Measurements from ENCODE around the gene ETF1.
A peak's percentile ranks its signal among the peaks of the same experiment; 100 is the strongest.

The ETF1 gene

DNA sequence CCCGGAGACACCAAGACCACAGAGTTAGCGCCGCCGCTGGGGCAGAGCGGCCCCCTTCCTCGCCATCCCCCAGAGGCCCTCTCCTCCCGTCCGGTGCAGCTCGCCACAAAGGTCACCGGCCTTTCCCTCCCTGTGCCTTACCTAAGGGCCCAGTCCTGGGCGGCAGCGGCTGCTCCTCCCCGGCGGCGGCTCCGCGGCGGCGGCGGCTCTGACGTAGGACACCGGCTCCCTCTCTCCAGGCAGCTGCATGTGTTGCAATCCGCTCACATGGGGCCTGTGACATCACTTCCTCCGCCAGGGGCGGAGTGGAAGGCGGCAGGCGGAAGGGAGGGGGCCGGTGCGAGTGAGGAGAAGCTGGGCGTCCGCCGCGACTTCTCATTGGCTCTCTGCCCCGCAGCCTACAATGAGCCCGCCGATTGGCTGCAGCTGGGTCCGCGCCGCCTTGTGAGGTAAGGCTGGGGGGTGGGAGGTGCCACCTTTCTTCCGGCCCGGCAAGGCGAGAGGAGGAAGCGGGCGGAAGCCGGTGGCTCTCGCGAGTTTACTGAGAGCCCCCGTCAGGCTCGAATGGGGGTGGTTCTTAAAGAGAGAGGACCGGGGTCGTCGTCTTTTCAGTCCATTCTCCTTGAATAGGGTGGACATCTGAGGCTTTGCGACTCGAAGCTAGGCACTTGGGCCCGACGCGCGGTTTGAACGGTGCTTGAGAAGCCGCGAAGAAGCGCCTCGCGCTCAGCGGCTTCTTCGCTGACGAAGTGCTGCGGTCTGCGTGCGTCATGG, at the start of gene ETF1:
ETF1 (minus strand) TSS at position 281 of the 774 bp plus-strand sequence. CDS start 318 bp downstream, outside the sequence.
- peak; percentile 98 to 100 for DNase-seq

DNA sequence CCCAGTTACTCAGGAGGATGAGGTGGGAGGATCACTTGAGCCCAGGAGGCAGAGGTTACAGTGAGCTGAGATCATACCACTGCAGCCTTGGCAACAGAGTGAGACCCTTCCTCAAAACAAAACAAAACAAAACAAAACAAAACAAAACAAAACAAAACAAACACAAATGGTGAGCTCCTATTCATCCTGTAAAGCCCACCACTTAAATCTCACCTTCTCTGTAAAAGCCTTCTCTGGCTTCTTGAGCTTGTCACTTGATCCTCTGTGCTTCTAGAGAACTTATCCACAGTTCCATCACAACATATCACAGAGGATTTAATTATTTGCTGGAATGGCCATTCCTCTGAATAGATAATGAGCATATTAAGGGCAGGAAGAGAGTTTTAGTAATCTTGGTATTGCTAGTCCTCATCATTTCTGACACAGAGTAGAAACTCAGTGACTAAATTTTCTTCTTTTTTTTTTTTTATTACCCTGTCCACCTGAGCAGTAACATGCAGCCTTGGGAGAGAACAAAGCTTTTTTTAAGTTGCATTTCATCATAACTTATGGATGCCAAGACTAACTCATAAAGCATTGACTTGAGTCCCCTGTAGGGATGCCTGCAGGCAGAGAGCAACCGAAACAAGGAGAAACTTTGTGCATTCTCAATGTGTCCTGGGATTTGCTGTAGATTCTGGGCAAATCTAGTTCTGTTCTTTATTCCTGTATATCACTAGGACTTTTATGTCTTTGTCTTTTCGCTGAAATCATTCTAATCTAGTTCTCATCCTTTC, 45.2 kb upstream of the ETF1 start:
- no peak for DNase-seq

DNA sequence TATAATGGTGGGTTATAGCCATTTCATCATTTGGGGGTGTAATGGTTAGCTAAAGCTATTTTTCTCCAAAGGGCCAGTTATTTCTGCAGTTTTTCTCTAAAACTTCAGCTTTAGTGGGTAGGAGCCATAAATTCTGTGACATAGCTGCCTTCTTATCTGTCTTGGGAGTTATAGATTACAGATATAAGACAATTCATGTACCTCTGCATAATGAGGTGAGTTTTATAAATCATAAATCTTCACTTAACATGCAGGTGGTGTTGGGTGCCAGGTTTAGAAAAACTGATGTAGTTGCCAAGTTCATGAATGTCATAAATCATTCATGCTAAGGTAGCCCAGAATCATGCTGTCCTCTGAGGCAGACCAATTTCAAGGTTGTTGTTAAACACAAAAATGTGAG, 42.1 kb upstream of the ETF1 start:
- no peak for DNase-seq

GRCh38 chr5:138583984-138584637, 41.1 kb upstream of the ETF1 start:
- DNase-seq = no peak

DNA sequence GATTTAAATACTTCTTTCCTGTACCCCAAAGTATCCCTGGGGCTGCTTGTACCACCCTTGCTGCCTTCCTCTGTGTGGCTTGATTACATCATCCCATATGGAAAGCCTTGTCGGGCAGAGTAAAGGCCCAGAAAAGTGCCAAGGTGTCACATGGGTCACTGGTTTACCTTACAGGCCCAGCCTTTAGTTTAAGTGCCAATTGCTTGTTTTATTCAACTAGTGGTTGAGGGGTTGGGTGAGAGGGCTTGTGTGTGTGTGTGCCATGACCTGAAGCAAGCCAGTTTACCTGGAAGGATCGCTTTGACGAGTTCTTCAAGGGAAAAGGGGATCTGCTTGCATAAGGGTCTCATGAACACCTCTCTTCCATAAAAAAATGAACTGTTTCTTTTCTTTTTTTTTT, 39.9 kb upstream of the ETF1 start:
- DNase-seq = no peak

- no peak for DNase-seq
Observed at GRCh38 chr5:138580777-138581176, 37.7 kb upstream of the ETF1 start.

GRCh38 chr5:138580001-138580400, 37.0 kb upstream of the ETF1 start:
- no peak for DNase-seq

GRCh38 chr5:138579517-138579863, 36.5 kb upstream of the ETF1 start:
- DNase-seq = no peak

- DNase-seq = no peak
Observed at GRCh38 chr5:138577452-138577851, 34.4 kb upstream of the ETF1 start.

DNA sequence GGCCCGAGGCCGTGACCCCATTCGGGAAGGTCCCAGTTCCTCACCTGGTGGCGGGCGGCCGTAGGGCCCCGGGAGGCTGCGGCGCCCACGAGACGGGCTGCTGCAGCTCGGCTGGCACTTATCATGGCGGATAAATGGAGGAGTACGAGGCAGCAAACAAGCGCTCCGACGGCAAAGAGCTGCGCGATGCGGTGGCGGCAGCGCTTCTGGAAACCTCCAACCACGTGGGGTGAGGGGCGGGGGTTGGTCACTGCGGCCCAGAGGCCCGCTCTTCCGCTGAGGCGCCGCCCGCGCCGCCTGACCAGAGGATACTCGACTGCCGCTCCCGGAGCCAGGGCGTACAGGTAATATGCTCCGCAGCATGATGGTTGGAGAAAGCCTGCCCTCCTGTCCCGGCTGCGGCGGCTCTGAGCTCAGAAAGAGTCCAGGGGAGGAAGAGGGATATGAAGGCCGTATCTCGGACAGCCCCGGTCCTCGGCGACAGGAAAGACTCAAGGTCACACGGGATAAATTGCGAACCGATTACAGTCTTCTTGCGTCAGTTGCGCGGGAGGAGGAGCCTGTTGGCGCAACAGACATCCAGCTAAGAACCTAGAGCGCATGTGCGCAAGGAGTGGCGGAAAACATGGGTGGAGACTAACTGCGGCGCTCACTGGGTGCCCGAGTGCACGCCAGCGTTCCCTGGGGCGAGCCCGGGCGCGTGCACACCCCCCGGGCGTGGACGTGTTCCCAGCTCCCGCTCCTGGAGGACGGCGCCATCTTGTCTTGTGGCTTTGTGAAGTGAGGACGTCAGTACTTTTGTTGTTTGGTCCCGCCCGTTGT, 32.4 kb upstream of the ETF1 start, which contains the start of gene HSPA9:
HSPA9 (minus strand) TSS at position 208 of the 822 bp plus-strand sequence; CDS start at position 125, 83 bp downstream.
- peak; percentile 90 to 98 for DNase-seq

DNA sequence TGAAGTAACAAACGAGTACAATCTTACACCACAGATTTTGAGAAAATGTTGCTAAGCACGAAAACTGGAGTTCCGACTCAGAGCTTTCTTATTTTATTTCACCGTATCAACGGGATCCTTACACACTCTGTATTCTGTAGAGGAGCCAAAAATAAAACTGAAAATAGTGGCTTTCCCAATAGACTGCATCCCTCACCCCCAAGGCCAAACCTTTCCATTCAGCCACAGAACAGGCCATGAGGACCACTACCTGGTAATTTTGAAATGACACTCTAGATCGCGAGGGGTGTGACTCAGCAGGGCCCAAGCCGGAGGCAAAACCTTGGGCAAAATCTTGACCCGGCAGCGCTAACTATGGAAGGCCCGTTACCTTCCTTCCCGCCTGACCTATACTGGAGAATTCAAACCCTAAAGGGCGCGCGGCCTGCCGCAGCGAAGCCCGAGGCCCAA, 31.7 kb upstream of the ETF1 start:
- no peak for DNase-seq

DNA sequence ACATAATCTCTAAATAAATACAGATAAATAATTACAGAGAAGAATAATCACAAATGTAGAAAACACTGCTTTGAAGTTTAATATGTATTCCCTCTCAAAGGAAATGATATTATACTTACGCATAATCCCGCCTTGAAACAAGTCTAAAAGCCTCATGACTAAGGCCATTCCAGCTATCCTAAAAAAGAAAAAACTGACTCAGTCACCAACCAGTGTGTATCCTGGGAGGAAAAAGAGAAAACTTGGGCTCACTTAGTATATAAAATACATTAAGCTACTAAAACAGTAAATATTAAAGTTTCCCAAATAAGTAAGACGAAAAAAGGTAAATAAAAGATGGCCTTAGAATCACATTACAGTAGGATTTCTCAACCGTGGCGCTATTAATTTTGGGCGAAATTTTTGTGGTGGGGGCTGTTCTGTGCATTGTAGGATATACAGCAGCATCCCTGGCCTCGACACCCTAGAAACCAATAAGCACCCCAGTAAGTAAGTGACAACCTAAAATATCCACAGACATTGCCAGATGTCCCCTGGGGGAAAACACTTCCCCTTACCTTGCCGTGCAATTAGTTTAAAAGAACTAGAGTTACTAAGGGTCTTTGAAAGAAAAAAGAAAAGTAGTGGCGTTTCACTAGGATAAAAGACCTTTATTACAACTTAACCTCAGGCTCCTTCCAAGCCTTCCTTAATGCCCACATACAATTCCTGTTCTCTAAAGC, 31.1 kb upstream of the ETF1 start:
- DNase-seq = no peak

GRCh38 chr5:138573223-138573622, 30.2 kb upstream of the ETF1 start:
- no peak for DNase-seq

DNA sequence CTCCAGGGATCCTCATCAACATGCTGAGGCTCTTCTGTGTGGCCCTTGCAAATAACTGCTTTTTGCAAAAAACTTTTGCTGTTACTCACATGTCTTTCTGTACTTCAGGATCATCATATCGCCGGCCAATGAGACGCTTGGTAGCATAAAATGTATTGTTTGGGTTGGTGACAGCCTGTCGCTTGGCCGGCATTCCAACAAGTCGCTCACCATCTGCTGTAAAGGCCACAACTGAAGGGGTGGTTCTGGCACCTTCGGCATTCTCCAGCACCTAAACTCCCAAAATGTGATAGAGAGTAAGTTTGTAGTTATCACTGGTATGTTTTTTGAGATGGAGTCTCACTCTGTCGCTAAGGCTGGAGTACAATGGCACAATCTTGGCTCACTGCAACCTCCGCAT, 27.8 kb upstream of the ETF1 start:
- no peak for DNase-seq

DNA sequence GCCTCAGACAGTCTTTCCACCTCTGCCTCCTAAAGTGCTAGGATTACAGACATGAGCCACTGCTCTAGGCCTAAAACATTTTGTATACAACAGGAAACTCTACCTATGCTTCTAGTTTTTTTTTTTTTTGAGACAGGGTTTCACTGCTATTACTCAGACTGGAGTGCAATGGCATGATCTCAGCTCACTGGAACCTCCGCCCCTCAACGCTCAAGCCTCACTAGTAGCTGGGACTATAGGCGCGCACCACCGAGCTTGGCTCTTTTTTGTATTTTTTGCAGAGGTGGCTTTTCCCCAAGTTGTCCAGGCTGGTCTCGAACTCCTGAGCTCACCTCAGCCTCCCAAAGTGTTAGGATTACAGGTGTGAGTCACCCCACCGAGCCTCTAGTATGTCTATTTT, 26.7 kb upstream of the ETF1 start:
- no peak for DNase-seq

DNA sequence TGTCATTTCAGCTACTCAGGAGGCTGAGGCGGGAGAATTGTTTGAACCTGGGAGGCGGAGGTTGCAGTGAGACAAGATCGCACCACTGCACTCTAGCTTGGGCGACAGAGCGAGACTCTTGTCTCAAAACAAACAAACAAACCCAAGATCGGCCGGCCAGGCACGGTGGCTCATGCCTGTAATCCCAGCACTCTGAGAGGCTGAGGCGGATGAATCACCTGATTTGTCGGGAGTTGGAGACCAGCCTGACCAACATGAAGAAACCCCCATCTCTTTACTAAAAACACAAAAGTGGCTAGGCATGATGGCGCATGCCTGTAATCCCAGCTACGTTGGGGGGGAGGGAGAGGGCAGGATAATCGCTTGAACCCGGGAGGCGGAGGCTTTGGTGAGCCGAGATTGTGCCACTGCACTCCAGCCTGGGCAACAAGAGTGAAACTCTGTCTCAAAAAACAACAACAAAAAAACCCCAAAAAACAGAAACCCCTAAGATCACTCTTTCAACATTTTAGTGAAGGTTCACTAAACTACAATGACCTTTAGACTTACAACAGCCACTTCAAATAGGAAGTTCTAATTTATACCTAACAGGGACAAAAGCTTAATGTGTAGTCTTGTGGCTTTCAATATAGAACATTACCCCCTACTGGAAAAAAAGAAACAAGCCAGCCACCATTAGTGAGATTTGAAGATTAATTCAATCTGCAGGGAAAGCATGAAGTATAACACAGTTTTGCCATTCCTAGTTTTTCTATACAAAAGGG, 25.2 kb upstream of the ETF1 start:
- no peak for DNase-seq

GRCh38 chr5:138566792-138567191, 23.8 kb upstream of the ETF1 start:
- DNase-seq = no peak

DNA sequence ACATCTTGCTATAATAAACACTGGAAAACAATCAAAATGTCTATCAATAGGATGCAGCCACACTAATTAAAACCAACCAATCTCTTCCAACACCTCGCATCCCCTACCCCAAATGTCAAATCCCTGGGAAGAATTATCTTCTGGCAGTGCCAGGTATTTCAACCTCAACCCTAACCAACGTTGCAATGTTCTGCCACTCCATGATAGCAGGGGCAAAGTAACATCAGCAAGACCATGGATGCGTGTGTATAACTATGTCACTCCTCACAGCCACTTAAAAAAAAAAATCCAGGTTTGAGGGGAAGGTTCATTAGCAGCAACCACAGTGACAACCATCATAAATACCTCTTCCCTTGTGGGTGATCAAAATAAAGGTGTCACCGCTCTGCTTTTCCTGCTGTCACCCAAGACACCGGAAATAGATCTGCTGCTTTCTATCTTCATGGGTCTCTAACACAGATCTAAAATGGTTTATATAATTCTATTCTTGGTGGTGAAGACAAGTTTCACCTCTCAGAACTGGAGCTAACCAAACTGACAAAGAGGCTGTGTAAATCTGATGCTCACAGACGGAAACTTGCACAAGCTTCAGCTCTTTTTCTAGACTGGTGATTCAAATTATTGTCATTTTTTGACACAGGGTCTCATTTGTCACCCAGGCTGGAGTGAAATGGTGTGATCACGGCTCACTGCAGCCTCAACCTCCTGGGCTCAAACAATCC, 22.2 kb upstream of the ETF1 start:
- DNase-seq = no peak

DNA sequence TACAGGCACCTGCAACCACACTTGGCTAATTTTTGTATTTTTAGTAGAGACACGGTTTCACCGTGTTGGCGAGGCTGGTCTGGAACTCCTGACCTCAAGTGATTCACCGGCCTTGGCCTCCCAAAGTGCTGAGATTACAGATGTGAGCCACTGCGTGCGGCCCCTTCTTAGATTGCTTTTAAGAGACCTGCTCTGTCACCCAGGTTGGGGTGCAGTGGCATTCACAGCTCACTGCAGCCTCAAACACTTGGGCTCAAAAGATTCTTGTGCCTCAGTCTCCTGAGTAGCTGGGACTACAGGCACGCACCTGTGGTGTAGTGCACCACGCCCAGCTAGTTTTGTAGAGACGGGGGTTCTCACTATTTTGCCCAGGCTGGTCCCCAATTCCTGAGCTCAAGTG, 21.2 kb upstream of the ETF1 start:
- no peak for DNase-seq

DNA sequence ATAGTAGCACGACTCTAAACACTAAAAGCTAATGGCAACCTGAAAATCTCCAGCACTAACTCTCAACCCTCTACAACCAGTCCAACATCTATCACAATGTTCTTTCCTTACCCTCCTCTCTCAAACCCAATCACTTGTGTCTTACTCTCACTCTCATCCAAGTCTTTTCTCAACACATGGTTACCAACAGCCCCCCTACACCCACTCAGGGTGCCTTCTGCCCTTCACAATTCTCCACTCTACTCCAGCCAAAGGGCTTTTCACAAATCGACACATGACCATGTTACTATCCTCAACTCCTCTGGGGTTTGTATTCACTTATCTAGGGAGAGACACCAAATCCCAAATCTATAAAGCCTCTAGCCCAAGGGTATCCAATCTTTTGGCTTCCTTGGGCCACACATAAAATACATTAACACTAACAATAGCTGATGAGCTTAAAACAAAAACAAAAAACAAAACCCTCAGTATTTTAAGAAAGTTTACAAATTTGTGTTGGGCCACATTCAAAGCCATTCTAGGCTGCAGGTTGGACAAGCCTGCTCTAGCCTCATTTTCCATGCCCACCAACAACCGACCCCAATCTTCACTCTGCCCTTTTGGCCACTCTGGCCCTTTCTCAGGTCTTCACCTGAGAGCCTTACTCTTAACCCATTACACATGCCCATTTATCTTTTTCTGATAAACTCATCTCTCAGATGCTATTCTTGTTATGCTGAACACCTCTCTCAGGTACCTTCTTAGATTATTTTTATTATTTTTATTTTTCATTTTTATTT, 20.5 kb upstream of the ETF1 start:
- DNase-seq = no peak

Data from stimulated activated CD4-positive, alpha-beta T cell treated with anti-CD3 and anti-CD28 coated beads, Interleukin-4, amount 100 ng/mL, for 4 hours (primary cell).